Natural killer cell (primary cell): ENCODE measurements around the gene KIAA0408. TPM values are rescaled to one million over a fixed set of nuclear protein-coding genes. Genes with fewer than 3 reads are reported as not detected.
A peak's percentile ranks its signal among the peaks of the same experiment; 100 is the strongest.

Experiments used
- ATAC-seq, 3 donors: fragments of 150-1000 bp in 2 of 3; fragments of 200-7000 bp in 1 of 3; cut with Tn5 transposase; 1 replicate in 1 of 3; 2 replicates in 2 of 3; pipeline ENCODE4 v1.10.0; 2021; ENCODE audit warnings: mild to moderate bottlenecking in 2 of 3, moderate library complexity in 2 of 3
- DNase-seq, 2 donors: peaks; one replicate each; pipeline versions ENCODE4 v3.0.0 to v3.0.0-alpha.2; 2013 to 2021; ENCODE audit warnings: mixed read lengths in 1 of 2
- H3K27ac ChIP-seq: one replicate; pipeline ENCODE4 v1.5.1; 2013; ENCODE audit warnings: mild to moderate bottlenecking, low read length
- H3K27me3 ChIP-seq: one replicate; pipeline ENCODE4 v1.6.1; 2013; ENCODE audit warnings: low read length; ENCODE audit not compliant: control insufficient read depth, insufficient read depth
- H3K36me3 ChIP-seq: one replicate; pipeline ENCODE4 v1.6.1; 2013; ENCODE audit warnings: low read length; ENCODE audit not compliant: control insufficient read depth, insufficient read depth
- H3K4me1 ChIP-seq: one replicate; pipeline ENCODE4 v1.6.1; 2013; ENCODE audit warnings: low read length; ENCODE audit not compliant: control insufficient read depth, insufficient read depth
- H3K4me3 ChIP-seq: one replicate; pipeline ENCODE4 v1.5.1; 2013; ENCODE audit warnings: low read length
- H3K9me3 ChIP-seq: one replicate; pipeline ENCODE4 v1.6.1; 2013; ENCODE audit warnings: low read length; ENCODE audit not compliant: control insufficient read depth, insufficient read depth
- H3K27ac Mint-ChIP-seq, 2 donors: one replicate each; pipeline ENCODE4 v1.8.0; 2022; ENCODE audit warnings: mild to moderate bottlenecking in 2 of 2, mixed read lengths in 2 of 2, moderate library complexity in 1 of 2
- H3K27me3 Mint-ChIP-seq, 2 donors: one replicate each; pipeline ENCODE4 v1.8.0; 2022; ENCODE audit warnings: low read depth in 2 of 2, mixed read lengths in 2 of 2
- H3K36me3 Mint-ChIP-seq: one replicate; pipeline ENCODE4 v1.8.0; 2022; ENCODE audit warnings: mixed read lengths
- H3K4me1 Mint-ChIP-seq, 2 donors: one replicate each; pipeline ENCODE4 v1.8.0; 2022; ENCODE audit warnings: mixed read lengths in 2 of 2
- H3K4me3 Mint-ChIP-seq: one replicate; pipeline ENCODE4 v1.8.0; 2022; ENCODE audit warnings: mild to moderate bottlenecking, moderate library complexity, mixed read lengths
- H3K9me3 Mint-ChIP-seq, 2 donors: one replicate each; pipeline ENCODE4 v1.8.0; 2022; ENCODE audit warnings: mixed read lengths in 2 of 2
- WGBS: methylation state at CpG from one replicate; pipeline ENCODE4 v1.1.7; 2013; ENCODE audit warnings: missing lambda C conversion rate; ENCODE audit not compliant: insufficient coverage; 5-methylcytosine and 5-hydroxymethylcytosine counted together
- intact Hi-C: fragments of 100-400 bp; cut with micrococcal nuclease; formaldehyde crosslinking; loops from one replicate; pipeline ENCODE4 v1.14.2; 2022
- total RNA-seq, 4 donors: library from RNA; stranded (reverse); fragments of 120-200 nt in 1 of 4; gene quantifications; one replicate each; pipeline versions ENCODE4 v1.2.3 to v1.2.4, GENCODE V29; 2013 to 2022
- TF ChIP-seq, protein P1 (sequence below): fragments of 200-600 bp; IDR thresholded peaks from one replicate; pipeline ENCODE4 v1.8.0; 2022; ENCODE audit warnings: antibody characterized with exemption

KIAA0408 gene
- total RNA-seq, 3 donors from 2014 or later (not counting 1 experiment from before 2014, with no cell fraction given) = 0.58 TPM; not detected in 2

DNA sequence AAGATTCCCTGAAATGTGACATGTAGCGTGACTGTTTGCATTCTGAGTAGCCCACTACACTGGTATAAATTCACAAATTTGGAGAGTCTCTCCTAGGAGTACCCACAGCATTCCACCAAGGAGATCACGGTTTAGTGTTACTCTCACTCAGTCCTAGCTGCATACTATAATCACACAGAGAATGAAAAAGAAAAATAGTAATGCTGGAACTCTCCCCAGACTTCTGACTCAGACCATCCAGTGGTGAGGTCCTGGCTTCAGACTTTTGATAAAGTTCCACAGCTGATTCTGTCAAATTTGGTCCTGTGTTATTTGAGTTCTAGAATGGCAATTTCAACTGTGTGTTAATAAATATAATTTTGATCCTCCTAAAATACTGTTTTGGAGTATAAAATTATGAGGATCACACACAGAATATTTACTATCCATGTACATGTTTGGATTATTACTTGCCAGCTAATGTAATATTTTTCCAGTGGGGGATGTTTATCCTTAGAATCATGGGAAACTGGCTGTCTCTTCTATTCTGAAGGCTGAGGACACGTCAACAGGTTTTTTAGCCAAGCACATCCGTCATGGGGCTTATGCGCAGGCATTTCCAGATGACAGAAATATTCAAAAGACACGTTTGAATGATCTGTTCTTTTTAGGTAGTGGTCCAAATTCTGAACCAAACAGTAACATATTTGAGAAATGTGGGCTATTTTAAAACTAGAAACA, 5.1 kb upstream of the KIAA0408 start:
- no peak for DNase-seq
- H3K27me3 Mint-ChIP-seq = peaks cover 3 to 14% of the 10 kb centered on the region in 2 donors
- WGBS = 65% methylated on average over 6 of the region's 6 CpGs
- no peak overlapping the region for H3K4me3 Mint-ChIP-seq
- no peaks in the 10 kb centered on the region for H3K4me1 ChIP-seq
- no peak overlapping the region for H3K4me3 ChIP-seq
- no peaks in the 10 kb centered on the region for H3K27me3 ChIP-seq
- no peaks in the 10 kb centered on the region for H3K9me3 ChIP-seq
- no peaks in the 10 kb centered on the region for H3K4me1 Mint-ChIP-seq
- H3K36me3 ChIP-seq = no peaks in the 10 kb centered on the region
- H3K27ac Mint-ChIP-seq = no peak overlapping the region
- TF ChIP-seq, protein P1, sequence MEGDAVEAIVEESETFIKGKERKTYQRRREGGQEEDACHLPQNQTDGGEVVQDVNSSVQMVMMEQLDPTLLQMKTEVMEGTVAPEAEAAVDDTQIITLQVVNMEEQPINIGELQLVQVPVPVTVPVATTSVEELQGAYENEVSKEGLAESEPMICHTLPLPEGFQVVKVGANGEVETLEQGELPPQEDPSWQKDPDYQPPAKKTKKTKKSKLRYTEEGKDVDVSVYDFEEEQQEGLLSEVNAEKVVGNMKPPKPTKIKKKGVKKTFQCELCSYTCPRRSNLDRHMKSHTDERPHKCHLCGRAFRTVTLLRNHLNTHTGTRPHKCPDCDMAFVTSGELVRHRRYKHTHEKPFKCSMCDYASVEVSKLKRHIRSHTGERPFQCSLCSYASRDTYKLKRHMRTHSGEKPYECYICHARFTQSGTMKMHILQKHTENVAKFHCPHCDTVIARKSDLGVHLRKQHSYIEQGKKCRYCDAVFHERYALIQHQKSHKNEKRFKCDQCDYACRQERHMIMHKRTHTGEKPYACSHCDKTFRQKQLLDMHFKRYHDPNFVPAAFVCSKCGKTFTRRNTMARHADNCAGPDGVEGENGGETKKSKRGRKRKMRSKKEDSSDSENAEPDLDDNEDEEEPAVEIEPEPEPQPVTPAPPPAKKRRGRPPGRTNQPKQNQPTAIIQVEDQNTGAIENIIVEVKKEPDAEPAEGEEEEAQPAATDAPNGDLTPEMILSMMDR = no peak
- intact Hi-C loops = no loop called here
- H3K36me3 Mint-ChIP-seq = no peaks in the 10 kb centered on the region
- ATAC-seq = no peak
- no peaks in the 10 kb centered on the region for H3K9me3 Mint-ChIP-seq
- H3K27ac ChIP-seq = no peak overlapping the region

DNA sequence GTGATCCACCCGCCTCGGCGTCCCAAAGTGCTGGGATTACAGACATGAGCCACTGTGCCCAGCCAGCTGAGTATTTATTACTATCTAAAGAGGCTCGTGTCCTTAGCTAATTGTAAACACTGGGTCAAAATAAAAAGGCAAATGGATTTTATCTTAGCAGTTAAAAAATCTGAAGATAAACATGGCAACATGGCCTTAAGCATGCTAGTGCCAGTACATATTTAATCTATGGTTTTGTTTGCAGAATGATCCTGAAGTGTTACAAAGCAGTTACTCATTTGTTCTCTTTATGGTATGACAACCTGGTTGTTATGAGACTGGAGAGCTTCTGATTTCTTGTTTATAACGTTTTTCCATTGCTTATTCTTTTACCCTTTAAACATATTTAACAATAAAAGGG, 3.9 kb upstream of the KIAA0408 start:
- H3K9me3 ChIP-seq = no peaks in the 10 kb centered on the region
- no peak overlapping the region for H3K4me3 Mint-ChIP-seq
- H3K4me1 Mint-ChIP-seq = no peaks in the 10 kb centered on the region
- H3K27ac ChIP-seq = no peak overlapping the region
- H3K4me1 ChIP-seq = no peaks in the 10 kb centered on the region
- peaks cover 3 to 19% of the 10 kb centered on the region in 2 donors for H3K27me3 Mint-ChIP-seq
- no peaks in the 10 kb centered on the region for H3K27me3 ChIP-seq
- H3K36me3 ChIP-seq = no peaks in the 10 kb centered on the region
- no peaks in the 10 kb centered on the region for H3K36me3 Mint-ChIP-seq
- ATAC-seq (no peak), DNase-seq (no peak)
- H3K9me3 Mint-ChIP-seq = no peaks in the 10 kb centered on the region
- intact Hi-C loops = no loop called here
- no peak overlapping the region for H3K27ac Mint-ChIP-seq
- 91% methylated on average over 4 of the region's 5 CpGs for WGBS
- no peak overlapping the region for H3K4me3 ChIP-seq
- TF ChIP-seq, protein P1 = no peak

DNA sequence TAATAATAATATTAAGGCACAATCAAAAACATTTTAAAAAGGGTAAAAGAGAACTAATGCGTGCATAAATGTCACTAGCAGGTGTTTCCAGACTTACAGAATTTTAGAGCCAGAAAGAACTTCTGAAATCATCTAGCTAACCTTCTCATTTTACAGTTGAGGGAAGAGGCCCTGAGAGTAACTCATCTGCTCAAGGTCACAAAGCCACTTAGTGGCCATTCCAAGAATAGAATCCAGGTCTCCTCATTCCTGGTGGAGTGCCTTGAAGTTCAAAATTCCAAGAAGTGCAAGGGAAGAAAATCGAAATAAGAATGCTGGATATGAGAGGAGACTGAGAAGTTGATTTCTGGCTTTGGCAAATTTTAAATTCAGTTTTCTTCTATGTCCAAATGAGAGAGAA, 3.2 kb upstream of the KIAA0408 start:
- TF ChIP-seq, protein P1 = no peak
- Mint-ChIP-seq H3K27me3 (peaks cover 3 to 26% of the 10 kb centered on the region in 2 donors), H3K4me1 (no peaks in the 10 kb centered on the region), H3K36me3 (no peaks in the 10 kb centered on the region), H3K27ac (no peak overlapping the region), H3K4me3 (no peak overlapping the region), H3K9me3 (no peaks in the 10 kb centered on the region)
- Histone ChIP-seq H3K9me3 (no peaks in the 10 kb centered on the region), H3K4me3 (no peak overlapping the region), H3K36me3 (no peaks in the 10 kb centered on the region), H3K27ac (no peak overlapping the region), H3K27me3 (no peaks in the 10 kb centered on the region), H3K4me1 (no peaks in the 10 kb centered on the region)
- WGBS = 100% methylated on average over 1 of the region's 2 CpGs
- ATAC-seq (no peak), DNase-seq (no peak)
- intact Hi-C loops = no loop called here

DNA sequence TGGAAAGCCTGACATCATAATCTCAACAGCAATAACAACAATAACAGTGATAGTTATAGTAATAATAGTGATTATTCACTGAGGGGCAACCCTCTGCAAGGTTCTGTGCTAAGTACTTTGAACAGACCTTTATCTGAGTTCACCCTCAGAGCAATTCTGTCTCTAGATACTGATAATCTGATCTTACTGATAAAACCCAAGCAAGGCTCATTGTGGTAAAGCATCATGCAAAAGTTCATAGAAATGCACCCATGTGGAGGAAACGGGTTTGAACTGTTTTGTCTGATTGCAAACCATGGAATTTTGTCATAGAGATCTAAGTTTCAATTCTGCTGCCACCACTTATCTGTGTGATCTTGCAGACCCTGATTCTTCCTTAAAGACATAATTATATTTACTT, 1.3 kb upstream of the KIAA0408 start:
- no peaks in the 10 kb centered on the region for H3K9me3 ChIP-seq
- H3K4me1 ChIP-seq = no peaks in the 10 kb centered on the region
- H3K27me3 ChIP-seq = no peaks in the 10 kb centered on the region
- no peaks in the 10 kb centered on the region for H3K36me3 ChIP-seq
- Mint-ChIP-seq H3K4me1 (no peaks in the 10 kb centered on the region), H3K27ac (no peak overlapping the region), H3K9me3 (no peaks in the 10 kb centered on the region), H3K4me3 (no peak overlapping the region), H3K27me3 (peaks cover 0 to 27% of the 10 kb centered on the region in 2 donors), H3K36me3 (no peaks in the 10 kb centered on the region)
- H3K27ac ChIP-seq = no peak overlapping the region
- ATAC-seq (peak in 1 of 3 donors; percentile 62), DNase-seq (no peak)
- TF ChIP-seq, protein P1 = no peak
- intact Hi-C loops = no loop called here
- H3K4me3 ChIP-seq = no peak overlapping the region
- WGBS = 65% methylated on average over 1 of the region's 1 CpG
